DOHH2 (cell line): ENCODE results near the gene TMEM255B.
"Not testable (repeated sequence)": the region's sequence is repeated elsewhere in the genome, so short reads cannot be mapped to it uniquely, and the experiment has no call there.

Experiments
- EZH2phosphoT487 ChIP-seq: fragments of 200-600 bp; sonication (generic); IDR thresholded peaks from 2 replicates; pipeline ENCODE4 v1.6.1; 2017; ENCODE audit warnings: borderline replicate concordance, mild to moderate bottlenecking, antibody characterized with exemption, low read length, moderate library complexity, mixed read lengths
- TF ChIP-seq, protein P1 (sequence below): fragments of 200-600 bp; sonication (generic); IDR thresholded peaks from one replicate; pipeline ENCODE4 v1.5.1; 2014; ENCODE audit warnings: antibody characterized with exemption, mild to moderate bottlenecking, low read depth, low read length; ENCODE audit not compliant: poor library complexity, severe bottlenecking

DNA sequence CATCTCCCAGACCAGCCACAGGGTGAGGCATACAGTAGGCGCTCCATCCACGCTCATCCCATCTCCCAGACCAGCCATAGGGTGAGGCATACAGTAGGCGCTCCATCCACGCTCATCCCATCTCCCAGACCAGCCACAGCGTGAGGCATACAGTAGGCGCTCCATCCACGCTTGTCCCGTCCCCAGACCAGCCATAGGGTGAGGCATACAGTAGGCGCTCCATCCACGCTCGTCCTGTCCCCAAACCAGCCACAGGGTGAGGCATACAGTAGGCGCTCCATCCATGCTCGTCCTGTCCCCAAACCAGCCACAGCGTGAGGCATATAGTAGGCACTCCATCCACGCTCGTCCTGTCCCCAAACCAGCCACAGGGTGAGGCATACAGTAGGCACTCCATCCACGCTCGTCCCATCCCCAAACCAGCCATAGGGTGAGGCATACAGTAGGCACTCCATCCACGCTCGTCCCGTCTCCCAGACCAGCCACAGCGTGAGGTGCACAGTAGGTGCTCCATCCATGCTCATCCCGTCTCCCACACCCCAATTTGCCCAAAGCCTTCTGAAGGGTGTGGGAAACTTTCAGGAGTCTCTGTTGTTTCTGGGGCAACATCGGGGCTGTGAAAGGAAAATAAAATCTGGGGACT, 13.4 kb upstream of the TMEM255B start:
- TF ChIP-seq, protein P1, sequence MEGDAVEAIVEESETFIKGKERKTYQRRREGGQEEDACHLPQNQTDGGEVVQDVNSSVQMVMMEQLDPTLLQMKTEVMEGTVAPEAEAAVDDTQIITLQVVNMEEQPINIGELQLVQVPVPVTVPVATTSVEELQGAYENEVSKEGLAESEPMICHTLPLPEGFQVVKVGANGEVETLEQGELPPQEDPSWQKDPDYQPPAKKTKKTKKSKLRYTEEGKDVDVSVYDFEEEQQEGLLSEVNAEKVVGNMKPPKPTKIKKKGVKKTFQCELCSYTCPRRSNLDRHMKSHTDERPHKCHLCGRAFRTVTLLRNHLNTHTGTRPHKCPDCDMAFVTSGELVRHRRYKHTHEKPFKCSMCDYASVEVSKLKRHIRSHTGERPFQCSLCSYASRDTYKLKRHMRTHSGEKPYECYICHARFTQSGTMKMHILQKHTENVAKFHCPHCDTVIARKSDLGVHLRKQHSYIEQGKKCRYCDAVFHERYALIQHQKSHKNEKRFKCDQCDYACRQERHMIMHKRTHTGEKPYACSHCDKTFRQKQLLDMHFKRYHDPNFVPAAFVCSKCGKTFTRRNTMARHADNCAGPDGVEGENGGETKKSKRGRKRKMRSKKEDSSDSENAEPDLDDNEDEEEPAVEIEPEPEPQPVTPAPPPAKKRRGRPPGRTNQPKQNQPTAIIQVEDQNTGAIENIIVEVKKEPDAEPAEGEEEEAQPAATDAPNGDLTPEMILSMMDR, result not testable (repeated sequence)
- TF ChIP-seq EZH2phosphoT487, result not testable (repeated sequence)
